AG09319 (cell line): ENCODE results near the gene PRKG1.

Experiments
- DNase-seq: peaks from one replicate; pipeline ENCODE4 v3.0.0-alpha.2; 2010; ENCODE audit warnings: low read depth; ENCODE audit errors: extremely low read depth
- TF ChIP-seq, protein P1 (sequence below): IDR thresholded peaks from 2 replicates; pipeline ENCODE4 v1.5.1; 2011; ENCODE audit warnings: low read depth, mild to moderate bottlenecking, inconsistent platforms, low read length, moderate library complexity

PRKG1 gene

DNA sequence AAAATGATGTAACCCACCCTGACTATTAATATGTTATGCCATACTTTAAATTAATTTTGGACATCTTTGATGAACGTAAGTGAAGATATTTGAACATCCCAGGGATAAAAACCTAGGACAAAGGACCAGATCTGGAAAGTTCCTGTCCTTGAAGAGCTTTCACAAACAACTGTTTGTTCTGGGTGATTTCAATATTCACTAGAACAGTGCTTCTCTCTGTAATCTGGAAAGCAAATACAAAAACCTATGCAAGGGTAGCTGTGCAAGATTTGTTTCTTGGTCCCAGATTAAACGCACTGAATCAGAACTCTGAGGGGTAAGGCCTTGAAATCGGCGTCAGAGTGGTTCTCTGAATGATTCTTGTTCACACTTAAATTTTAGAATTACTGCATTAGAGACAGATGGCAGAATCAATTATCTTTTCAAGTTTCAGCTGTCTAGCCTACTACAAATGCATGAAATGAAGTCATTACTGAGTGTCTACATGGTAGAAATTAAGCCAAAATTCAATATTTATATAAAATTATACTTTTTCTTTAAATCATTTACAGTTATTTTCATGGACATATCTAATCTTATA lies 694.7 kb downstream of the PRKG1 start:
- TF ChIP-seq, protein P1, sequence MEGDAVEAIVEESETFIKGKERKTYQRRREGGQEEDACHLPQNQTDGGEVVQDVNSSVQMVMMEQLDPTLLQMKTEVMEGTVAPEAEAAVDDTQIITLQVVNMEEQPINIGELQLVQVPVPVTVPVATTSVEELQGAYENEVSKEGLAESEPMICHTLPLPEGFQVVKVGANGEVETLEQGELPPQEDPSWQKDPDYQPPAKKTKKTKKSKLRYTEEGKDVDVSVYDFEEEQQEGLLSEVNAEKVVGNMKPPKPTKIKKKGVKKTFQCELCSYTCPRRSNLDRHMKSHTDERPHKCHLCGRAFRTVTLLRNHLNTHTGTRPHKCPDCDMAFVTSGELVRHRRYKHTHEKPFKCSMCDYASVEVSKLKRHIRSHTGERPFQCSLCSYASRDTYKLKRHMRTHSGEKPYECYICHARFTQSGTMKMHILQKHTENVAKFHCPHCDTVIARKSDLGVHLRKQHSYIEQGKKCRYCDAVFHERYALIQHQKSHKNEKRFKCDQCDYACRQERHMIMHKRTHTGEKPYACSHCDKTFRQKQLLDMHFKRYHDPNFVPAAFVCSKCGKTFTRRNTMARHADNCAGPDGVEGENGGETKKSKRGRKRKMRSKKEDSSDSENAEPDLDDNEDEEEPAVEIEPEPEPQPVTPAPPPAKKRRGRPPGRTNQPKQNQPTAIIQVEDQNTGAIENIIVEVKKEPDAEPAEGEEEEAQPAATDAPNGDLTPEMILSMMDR, result no peak
- no peak for DNase-seq

DNA sequence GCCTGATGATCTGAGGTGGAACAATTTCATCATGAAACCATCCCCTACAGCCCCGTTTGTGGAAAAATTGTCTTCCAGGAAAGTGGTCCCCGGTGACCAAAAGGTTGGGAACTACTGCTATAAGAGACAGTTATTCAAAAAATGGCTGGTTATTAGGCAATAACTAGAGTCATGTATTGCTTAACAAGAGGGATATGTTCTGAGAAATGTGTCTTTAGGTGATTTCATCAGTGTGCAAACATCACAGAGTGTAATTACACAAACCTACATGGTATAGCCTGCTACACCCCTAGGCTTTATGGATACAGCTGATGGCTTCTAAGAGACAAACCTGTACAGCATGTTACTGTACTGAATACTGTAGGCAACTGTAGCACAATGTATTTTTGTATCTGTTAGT lies 696.4 kb downstream of the PRKG1 start:
- TF ChIP-seq, protein P1, result no peak
- no peak for DNase-seq

DNA sequence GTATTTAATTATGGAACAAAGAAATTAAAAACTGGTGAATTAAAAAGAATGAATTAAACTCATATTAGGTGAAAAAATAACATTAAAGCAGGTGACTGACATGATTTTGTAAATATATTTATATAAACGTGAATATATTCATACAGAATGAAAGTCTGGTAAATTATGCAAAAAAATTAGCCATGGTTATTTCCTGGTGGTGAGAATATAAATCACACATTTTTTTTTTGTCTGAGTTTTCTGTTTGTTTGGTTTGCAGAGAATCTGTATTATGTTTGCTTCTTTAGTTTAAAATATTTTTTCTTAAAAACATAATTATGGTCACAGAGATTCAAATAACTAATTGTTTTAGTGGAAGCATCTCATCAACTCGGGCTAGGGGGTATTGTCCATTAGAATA lies 698.1 kb downstream of the PRKG1 start:
- TF ChIP-seq, protein P1, result no peak
- no peak for DNase-seq

DNA sequence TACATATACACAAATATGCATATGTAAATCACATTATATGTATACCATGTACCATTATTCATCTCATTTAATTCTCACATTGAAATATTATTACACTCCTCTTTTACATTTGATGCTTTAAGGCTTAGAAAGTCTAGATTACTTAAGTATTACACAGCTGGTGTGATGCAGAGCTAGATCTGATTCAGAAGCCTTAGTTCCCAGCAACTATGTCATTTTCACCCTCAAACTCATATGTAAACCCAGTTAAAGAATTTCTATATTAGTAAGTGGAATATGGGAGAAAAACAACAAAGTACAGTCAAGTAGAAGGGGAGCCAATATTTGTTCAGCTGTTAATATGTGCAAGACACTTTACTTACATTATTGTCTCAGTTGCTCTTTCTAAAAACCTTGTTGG lies 699.4 kb downstream of the PRKG1 start:
- DNase-seq, result no peak
- TF ChIP-seq, protein P1, result no peak

DNA sequence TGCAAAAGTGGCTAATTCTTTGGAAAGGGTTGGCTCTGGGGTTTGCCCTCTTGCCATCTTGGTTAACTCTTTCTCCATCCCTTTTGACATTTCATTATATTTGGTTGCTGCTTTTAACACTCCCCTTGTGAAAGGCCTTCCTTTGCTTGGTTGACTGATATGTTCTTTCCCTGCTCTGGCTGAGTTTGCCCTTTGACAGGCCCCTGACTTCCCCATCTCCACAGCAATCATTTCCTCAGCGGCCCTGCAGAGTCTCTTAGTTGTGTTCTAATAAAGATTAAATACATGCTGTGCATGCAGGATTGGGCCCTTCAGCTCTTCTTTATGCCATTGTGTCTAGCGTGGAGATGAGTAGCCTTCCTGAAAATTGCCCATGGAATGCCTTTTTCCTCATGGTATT lies 709.7 kb downstream of the PRKG1 start:
- TF ChIP-seq, protein P1, result no peak
- DNase-seq, result no peak

DNA sequence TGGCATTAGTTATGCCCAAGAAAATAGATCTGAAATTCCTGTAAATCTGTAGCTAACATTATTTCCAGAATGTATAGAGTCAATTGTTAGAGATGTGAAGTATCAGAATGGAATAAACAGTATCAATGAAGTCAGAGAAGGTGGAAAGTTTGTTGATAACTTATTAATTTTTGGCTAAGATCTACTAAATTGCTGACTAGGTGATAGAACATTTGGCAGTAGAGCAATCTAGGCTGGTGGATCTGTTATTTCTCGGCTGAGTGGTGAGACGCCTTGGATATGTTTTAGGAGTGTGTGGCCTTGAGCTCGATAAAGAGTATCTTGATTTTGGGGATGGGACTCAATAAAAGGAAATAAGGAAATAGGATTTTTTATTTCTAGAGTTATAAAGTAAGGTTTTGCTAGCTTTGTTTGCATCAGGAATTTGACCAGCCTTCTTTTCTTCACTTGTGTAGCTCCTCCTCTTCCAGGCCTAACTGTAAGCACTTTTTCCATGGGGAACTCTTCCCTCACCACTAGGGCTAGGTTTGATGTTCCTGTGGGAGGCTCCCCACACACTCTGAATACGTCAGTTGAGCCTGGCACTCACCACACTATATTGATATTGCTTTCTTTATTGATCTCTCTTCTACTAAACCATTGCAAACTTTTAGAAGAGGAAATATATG lies 711.9 kb downstream of the PRKG1 start:
- TF ChIP-seq, protein P1, result no peak
- no peak for DNase-seq

DNA sequence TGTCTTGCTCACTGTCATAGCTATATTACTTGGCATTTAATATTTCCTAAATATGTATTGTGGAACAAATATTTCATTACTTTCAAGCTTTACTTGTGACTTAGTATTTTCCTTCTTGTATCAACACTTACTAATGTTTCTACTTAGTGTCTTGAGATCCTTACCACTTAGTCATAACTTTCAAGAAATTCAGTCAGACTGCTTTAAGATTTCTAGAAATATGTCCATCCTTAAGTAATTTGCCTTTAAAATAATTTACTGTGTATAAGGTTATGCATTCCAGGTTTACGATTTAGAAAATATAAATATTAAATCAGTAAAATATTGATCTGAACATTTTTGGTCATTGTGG lies 712.4 kb downstream of the PRKG1 start:
- no peak for DNase-seq
- TF ChIP-seq, protein P1, result no peak
